KOPT-K1 (cell line): ENCODE results near the gene KLRG1.

Experiments used
- H3K27ac ChIP-seq: fragments of 200-600 bp; sonication (generic); 2 replicates; pipeline ENCODE4 v1.5.1; 2016; ENCODE audit warnings: antibody characterized with exemption, mild to moderate bottlenecking, low read depth, low read length; ENCODE audit not compliant: poor library complexity, severe bottlenecking
- H3K36me3 ChIP-seq: fragments of 200-600 bp; sonication (generic); 2 replicates; pipeline ENCODE4 v1.5.1; 2017; ENCODE audit warnings: antibody characterized with exemption, mild to moderate bottlenecking, low read length, moderate library complexity; ENCODE audit not compliant: insufficient read depth
- H3K9me3 ChIP-seq: fragments of 200-600 bp; sonication (generic); 2 replicates; pipeline ENCODE4 v1.5.1; 2017; ENCODE audit warnings: antibody characterized with exemption, low read length, mild to moderate bottlenecking; ENCODE audit not compliant: insufficient read depth, poor library complexity, severe bottlenecking

The KLRG1 gene

GRCh38 chr12:9047105-9047504, 57.8 kb downstream of the KLRG1 start:
- Histone ChIP-seq H3K36me3 (no peaks in the 10 kb centered on the region), H3K27ac (no peak overlapping the region), H3K9me3 (no peaks in the 10 kb centered on the region)

DNA sequence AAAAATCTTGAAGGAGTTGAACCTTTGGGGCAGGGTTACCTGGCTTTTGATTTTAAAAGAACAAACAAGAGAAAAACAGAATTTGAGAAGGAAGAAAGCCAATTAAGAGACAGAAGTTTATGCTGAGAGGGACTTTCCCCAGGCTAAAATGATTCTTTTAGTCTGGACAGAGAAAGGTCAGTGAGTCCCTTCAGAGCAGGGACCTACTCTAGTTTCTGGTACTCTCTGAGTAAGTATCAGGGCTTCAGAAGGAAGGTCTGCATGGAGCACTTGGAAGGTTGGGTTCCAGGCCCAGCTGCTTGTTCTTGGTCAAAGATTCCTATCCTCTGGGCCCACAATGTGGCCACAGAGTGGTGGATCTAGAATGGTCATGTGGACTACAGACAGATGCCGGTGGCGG, 59.6 kb downstream of the KLRG1 start:
- Histone ChIP-seq H3K9me3 (no peaks in the 10 kb centered on the region), H3K36me3 (no peaks in the 10 kb centered on the region), H3K27ac (no peak overlapping the region)

DNA sequence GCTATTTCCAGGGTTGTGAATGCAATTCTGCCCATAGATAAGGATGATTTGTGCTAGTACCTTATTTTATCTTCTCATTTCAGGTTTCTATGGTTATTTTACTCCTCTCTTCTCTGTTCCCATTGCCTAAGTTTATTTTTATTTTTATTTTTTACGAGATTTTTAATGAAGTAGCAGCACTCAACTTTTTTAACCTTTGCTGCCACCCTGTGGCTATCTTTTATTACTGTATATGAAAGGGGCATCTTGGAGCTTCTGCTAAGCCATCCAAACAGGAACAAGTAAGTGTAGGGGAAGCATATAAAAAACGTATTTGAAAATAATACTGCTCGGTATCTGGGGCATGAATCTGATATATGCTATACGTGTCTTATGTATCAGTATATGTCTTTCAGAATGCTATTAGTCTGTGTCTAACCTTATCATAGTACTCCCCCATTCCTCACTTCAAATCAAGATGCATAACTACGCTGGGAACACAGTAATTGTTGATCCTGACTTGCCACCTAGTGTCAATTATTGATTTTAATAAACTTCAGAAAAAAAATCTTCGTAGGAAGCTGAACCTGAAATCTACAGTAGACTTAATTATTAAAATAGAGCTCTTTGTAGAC, 60.3 kb downstream of the KLRG1 start:
- Histone ChIP-seq H3K36me3 (no peaks in the 10 kb centered on the region), H3K27ac (no peak overlapping the region), H3K9me3 (no peaks in the 10 kb centered on the region)

DNA sequence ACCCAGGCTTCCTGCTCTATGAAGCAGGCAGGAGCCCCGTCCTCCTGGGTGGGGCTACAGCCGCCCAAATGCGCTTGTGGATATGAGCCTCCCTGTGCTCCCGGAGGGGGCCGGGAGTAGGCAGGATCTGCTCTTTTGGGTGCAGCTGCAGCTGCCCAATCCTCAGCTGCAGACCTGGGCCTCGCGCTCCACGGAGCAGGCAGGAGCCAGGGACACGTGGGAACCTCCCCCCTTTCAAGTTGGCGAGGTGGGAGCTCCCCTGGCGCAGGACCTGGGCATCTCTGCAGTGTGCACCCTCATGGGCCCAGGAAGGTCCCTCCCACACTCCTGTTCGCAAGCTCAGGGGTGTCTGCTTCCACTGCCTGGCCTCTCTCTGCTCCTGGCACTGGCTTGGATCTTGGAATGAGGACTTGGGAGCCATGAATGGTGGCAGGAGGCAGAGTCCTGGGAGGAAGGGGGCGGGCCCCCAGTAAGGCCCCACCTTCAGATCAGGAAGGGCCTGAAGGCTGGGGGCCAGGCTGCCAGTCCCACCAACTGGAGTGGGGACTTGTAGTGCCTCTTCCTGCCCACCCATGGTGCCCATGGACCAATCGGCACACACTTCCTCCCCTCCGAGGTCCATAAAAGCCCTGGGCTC, 61.3 kb downstream of the KLRG1 start:
- no peak overlapping the region for H3K27ac ChIP-seq
- no peaks in the 10 kb centered on the region for H3K36me3 ChIP-seq
- no peaks in the 10 kb centered on the region for H3K9me3 ChIP-seq

- Histone ChIP-seq H3K27ac (no peak overlapping the region), H3K9me3 (no peaks in the 10 kb centered on the region), H3K36me3 (no peaks in the 10 kb centered on the region)
These were observed 61.8 kb downstream of the KLRG1 start for GRCh38 chr12:9051158-9051550.

DNA sequence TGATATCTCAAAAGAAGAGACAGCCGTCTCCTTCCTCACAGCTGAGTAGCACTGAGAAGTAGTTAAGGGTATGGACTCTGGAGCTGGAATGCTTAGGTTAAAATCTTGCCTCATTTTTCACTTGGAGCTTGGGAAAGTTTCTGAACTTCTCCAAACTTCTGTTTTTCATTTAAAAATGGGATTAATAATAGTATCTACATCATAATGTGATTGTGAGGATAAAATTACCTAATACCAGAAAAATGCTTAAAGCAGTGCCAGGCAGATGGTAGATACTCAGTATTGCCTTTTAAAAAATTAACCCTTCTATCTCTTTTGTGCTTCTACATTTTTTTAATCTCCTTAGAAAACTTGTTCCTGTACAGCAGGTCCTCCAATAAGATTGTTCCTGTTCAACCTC, 63.3 kb downstream of the KLRG1 start:
- Histone ChIP-seq H3K27ac (no peak overlapping the region), H3K9me3 (no peaks in the 10 kb centered on the region), H3K36me3 (no peaks in the 10 kb centered on the region)
